Fibroblast of lung (primary cell): ENCODE data around the gene HAS3. TPM values are rescaled to one million over a fixed set of nuclear protein-coding genes. Genes with fewer than 3 reads are reported as not detected.

Experiments used
- DNase-seq, 2 donors: peaks; one replicate each; pipeline versions ENCODE4 v3.0.0 to v3.0.0-alpha.2; 2010; ENCODE audit warnings: low read depth in 2 of 2
- H2AFZ ChIP-seq: 2 replicates; pipeline ENCODE4 v1.5.1; 2012; ENCODE audit warnings: low read length, control low read depth, inconsistent platforms
- H3K27ac ChIP-seq: 2 replicates; pipeline ENCODE4 v1.5.1; 2011; ENCODE audit warnings: low read length, control low read depth; ENCODE audit not compliant: insufficient read depth
- H3K27me3 ChIP-seq: 2 replicates; pipeline ENCODE4 v1.5.1; 2011; ENCODE audit warnings: mild to moderate bottlenecking, low read length; ENCODE audit not compliant: control insufficient read depth, insufficient read depth
- H3K36me3 ChIP-seq: 2 replicates; pipeline ENCODE4 v1.5.1; 2011; ENCODE audit warnings: low read length; ENCODE audit not compliant: control insufficient read depth, insufficient read depth
- H3K4me1 ChIP-seq: 2 replicates; pipeline ENCODE4 v1.5.1; 2011; ENCODE audit warnings: low read length; ENCODE audit not compliant: control insufficient read depth, insufficient read depth; ENCODE audit errors: extremely low read depth
- H3K4me2 ChIP-seq: 2 replicates; pipeline ENCODE4 v1.5.1; 2011; ENCODE audit warnings: low read length, control low read depth; ENCODE audit not compliant: insufficient read depth; ENCODE audit errors: extremely low read depth
- H3K4me3 ChIP-seq, 4 experiments: fragments of 200-600 bp in 1 of 4; sonication (generic) in 1 of 4; replicated peaks in 1 of 4; 2 replicates each; pipeline ENCODE4 v1.5.1; 2011 to 2016; ENCODE audit warnings: low read length in 4 of 4, low read depth in 3 of 4, mild to moderate bottlenecking in 3 of 4, control low read depth in 2 of 4, inconsistent platforms in 1 of 4, mixed read lengths in 1 of 4; ENCODE audit not compliant: insufficient read depth in 1 of 4; ENCODE audit errors: control extremely low read depth in 1 of 4
- H3K79me2 ChIP-seq: 2 replicates; pipeline ENCODE4 v1.5.1; 2012; ENCODE audit warnings: mild to moderate bottlenecking, low read length, inconsistent platforms; ENCODE audit not compliant: control insufficient read depth, insufficient read depth
- H3K9ac ChIP-seq: 2 replicates; pipeline ENCODE4 v1.5.1; 2011; ENCODE audit warnings: mild to moderate bottlenecking, low read length, control low read depth; ENCODE audit not compliant: insufficient read depth
- H3K9me3 ChIP-seq: 2 replicates; pipeline ENCODE4 v1.5.1; 2012; ENCODE audit warnings: low read depth, low read length; ENCODE audit not compliant: control insufficient read depth, insufficient read depth
- H4K20me1 ChIP-seq: 2 replicates; pipeline ENCODE4 v1.5.1; 2011; ENCODE audit warnings: low read length; ENCODE audit not compliant: control insufficient read depth, insufficient read depth; ENCODE audit errors: extremely low read depth
- CTCF ChIP-seq, 2 donors: IDR thresholded peaks in 1 of 2; conservative IDR thresholded peaks in 1 of 2; 1 replicate in 1 of 2; 2 replicates in 1 of 2; pipeline ENCODE4 v1.5.1; 2011 to 2012; ENCODE audit warnings: low read length in 2 of 2, control low read depth in 1 of 2, inconsistent platforms in 1 of 2, low read depth in 1 of 2, mild to moderate bottlenecking in 1 of 2
- EZH2 ChIP-seq: IDR thresholded peaks from 2 replicates; pipeline ENCODE4 v1.5.1; 2012; ENCODE audit warnings: low read length, control low read depth, mild to moderate bottlenecking; ENCODE audit errors: missing control alignments
- polyA minus RNA-seq: library from RNA; depleted of rRNA, polyadenylated mRNA; stranded (reverse); fragments of >200 nt; gene quantifications from 2 replicates; pipeline ENCODE4 v1.2.3, GENCODE V29; 2011; ENCODE audit warnings: low replicate concordance
- polyA plus RNA-seq, 2 donors: library from polyadenylated mRNA; depleted of rRNA in 1 of 2; stranded (reverse) in 1 of 2; unstranded in 1 of 2; fragments of >200 nt; gene quantifications; 2 replicates each; pipeline ENCODE4 v1.2.1, GENCODE V29; 2011 to 2012; ENCODE audit warnings: missing spikeins in 1 of 2
- total RNA-seq: library from RNA; depleted of rRNA; stranded (reverse); fragments of >200 nt; gene quantifications from 2 replicates; pipeline ENCODE4 v1.2.1, GENCODE V29; 2014

The HAS3 gene, protein sequence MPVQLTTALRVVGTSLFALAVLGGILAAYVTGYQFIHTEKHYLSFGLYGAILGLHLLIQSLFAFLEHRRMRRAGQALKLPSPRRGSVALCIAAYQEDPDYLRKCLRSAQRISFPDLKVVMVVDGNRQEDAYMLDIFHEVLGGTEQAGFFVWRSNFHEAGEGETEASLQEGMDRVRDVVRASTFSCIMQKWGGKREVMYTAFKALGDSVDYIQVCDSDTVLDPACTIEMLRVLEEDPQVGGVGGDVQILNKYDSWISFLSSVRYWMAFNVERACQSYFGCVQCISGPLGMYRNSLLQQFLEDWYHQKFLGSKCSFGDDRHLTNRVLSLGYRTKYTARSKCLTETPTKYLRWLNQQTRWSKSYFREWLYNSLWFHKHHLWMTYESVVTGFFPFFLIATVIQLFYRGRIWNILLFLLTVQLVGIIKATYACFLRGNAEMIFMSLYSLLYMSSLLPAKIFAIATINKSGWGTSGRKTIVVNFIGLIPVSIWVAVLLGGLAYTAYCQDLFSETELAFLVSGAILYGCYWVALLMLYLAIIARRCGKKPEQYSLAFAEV
- total RNA-seq = 0.26 and 0.33 TPM in 2 replicates
- polyA plus RNA-seq = 0.19 and 0.27 TPM in 2 replicates
- 0.12 and 0.20 TPM in 2 replicates for polyA plus RNA-seq (2012)
- not detected in 2 replicates for polyA minus RNA-seq

DNA sequence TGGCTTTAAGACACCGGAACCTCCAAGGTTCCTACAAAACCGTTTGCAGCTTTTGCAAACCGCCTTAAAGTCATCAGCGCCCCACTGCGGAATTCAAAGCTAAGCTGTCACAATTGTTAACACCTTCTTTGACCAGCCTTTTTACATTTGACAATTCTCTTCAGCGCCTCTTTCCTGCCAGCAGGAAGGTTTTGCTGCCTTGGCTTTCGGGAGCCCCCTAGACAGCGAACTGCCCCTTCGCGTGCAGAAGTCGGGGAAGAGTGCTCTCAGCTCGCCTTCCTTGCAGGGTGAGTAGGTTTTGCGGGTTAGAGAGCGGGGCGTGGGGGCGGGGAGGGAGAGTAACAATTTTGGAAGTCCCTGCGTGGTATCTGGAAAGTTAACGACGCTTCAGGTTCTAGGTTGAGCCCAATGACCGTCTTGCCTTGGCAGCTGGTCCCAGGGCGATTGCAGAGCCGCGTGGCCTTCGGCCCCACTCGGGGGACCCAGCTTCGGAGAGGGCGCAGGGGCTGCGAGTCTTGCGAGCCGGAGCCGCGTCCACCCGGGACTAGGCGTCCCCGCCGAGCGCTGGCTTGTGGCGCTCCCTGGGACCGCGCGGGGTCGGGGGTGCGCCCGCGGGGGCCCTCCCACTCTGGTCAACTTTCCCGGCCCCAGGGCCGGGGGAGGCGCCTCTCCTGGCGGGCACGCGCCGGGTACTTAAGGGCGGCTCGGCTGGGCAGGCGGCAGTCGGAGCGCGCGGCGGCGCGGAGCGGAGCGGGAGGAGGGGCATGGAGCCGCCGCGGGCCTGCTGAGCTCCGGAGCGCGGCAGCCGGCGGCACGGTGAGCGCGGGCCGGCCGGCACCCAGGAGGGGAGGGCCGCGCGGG is at the start of gene HAS3:
Gene HAS3 (plus strand): TSS at position 153 of the 861 bp plus-strand sequence. CDS start 3,743 bp downstream, outside the sequence.
- no peaks in the 10 kb centered on the region for H3K79me2 ChIP-seq
- H3K36me3 ChIP-seq = peaks cover 2% of the 10 kb centered on the region
- TF ChIP-seq EZH2 (no peak), CTCF (conservative IDR thresholded peaks at IDR 0.05 in 1 of 2, IDR thresholded peaks at IDR 0.05 in 1 of 2; ENCODE audit: low read depth in 1 of 2, low read length in 2 of 2) (no peak)
- H4K20me1 ChIP-seq = no peaks in the 10 kb centered on the region
- peaks cover 5% of the 10 kb centered on the region for H3K4me1 ChIP-seq
- H3K4me3 ChIP-seq = peak within 1 kb of the TSS; percentile 49 to 63 (median 54)
- no peak within 1 kb of the TSS for H3K27ac ChIP-seq
- H3K4me2 ChIP-seq = peak within 1 kb of the TSS; percentile 98
- no peak within 1 kb of the TSS for H3K9ac ChIP-seq
- H2AFZ ChIP-seq = peak within 1 kb of the TSS; percentile 46
- no peaks in the 10 kb centered on the region for H3K27me3 ChIP-seq
- no peaks in the 10 kb centered on the region for H3K9me3 ChIP-seq
- peak; percentile 53 to 65 for DNase-seq

- H3K36me3 ChIP-seq = no peaks in the 10 kb centered on the region
- no peak overlapping the region for H2AFZ ChIP-seq
- no peak for TF ChIP-seq EZH2
- no peak for TF ChIP-seq CTCF (conservative IDR thresholded peaks at IDR 0.05 in 1 of 2, IDR thresholded peaks at IDR 0.05 in 1 of 2; ENCODE audit: low read depth in 1 of 2, low read length in 2 of 2)
- no peak overlapping the region for H3K4me3 ChIP-seq
- no peak for DNase-seq
- H3K27me3 ChIP-seq = no peaks in the 10 kb centered on the region
- H3K9ac ChIP-seq = no peak overlapping the region
- H3K9me3 ChIP-seq = no peaks in the 10 kb centered on the region
- H3K4me1 ChIP-seq = no peaks in the 10 kb centered on the region
- no peak overlapping the region for H3K4me2 ChIP-seq
- no peaks in the 10 kb centered on the region for H4K20me1 ChIP-seq
- no peak overlapping the region for H3K27ac ChIP-seq
- H3K79me2 ChIP-seq = no peaks in the 10 kb centered on the region
Measured at GRCh38 chr16:69055980-69056379, 49.5 kb upstream of the HAS3 start.

GRCh38 chr16:69056421-69056820 is 49.0 kb upstream of the HAS3 start:
- Histone ChIP-seq H2AFZ (no peak overlapping the region), H3K4me3 (no peak overlapping the region), H3K4me2 (no peak overlapping the region), H3K79me2 (no peaks in the 10 kb centered on the region), H3K4me1 (no peaks in the 10 kb centered on the region), H4K20me1 (no peaks in the 10 kb centered on the region), H3K27me3 (no peaks in the 10 kb centered on the region), H3K9me3 (no peaks in the 10 kb centered on the region), H3K36me3 (no peaks in the 10 kb centered on the region), H3K27ac (no peak overlapping the region), H3K9ac (no peak overlapping the region)
- TF ChIP-seq EZH2 = no peak
- TF ChIP-seq CTCF (conservative IDR thresholded peaks at IDR 0.05 in 1 of 2, IDR thresholded peaks at IDR 0.05 in 1 of 2; ENCODE audit: low read depth in 1 of 2, low read length in 2 of 2) = no peak
- no peak for DNase-seq
